ENCODE results near the gene GFM1. TPM values are rescaled to one million over a fixed set of nuclear protein-coding genes. Genes with fewer than 3 reads are reported as not detected.

The GFM1 gene
- polyA plus RNA-seq (2013, experiment 1 of 2), result 20.4 TPM
- 21.4 TPM for polyA plus RNA-seq (2013, experiment 2 of 2)

DNA sequence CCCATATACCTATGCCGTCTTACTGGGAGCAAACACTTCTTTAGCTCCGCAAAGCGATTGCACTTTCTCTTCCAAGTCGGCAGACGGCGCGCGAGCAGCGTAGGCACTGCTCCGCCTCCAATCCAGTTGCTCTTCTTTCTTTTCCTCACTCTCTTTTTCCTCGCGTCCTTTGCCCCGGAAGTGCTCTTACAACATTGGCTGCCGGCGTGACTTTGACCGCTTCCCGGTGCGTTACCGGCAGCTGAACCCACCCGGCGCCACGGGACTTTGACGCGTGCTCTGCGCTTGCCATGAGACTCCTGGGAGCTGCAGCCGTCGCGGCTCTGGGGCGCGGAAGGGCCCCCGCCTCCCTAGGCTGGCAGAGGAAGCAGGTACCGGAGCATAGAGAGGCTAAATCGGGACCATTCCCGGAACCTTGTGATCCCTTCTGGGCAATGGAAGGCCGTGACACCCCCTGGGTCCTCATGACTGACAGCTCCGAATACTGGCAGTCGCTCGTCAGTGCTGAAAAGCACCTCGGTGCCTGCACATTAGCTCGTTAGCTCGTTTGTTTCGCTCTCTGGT, at the start of gene GFM1:
Gene GFM1 (plus strand): TSS at position 183 of the 564 bp plus-strand sequence. CDS start 108 bp downstream, at position 291.
- Histone ChIP-seq H2AK5ac (ENCODE audit: low read length, severe bottlenecking) (no peak within 1 kb of the TSS), H3K4me1 (ENCODE audit: control insufficient read depth, insufficient read depth, low read depth, low read length) (no peaks in the 10 kb centered on the region), H3K36me3 (ENCODE audit: control insufficient read depth in 1 of 2, insufficient read depth in 2 of 2, low read depth in 1 of 2, low read length in 2 of 2) (peaks cover 3 to 35% of the 10 kb centered on the region in 2 experiments), H3K9ac (ENCODE audit: low read length) (peak within 1 kb of the TSS; percentile 98), H2BK12ac (ENCODE audit: low read length in 2 of 2) (no peak within 1 kb of the TSS), H4K91ac (ENCODE audit: low read length) (peak within 1 kb of the TSS; percentile 54), H3K4ac (ENCODE audit: low read depth in 1 of 2, low read length in 2 of 2) (peak within 1 kb of the TSS; percentile 65 to 93), H3K9me3 (ENCODE audit: control insufficient read depth, low read length) (no peaks in the 10 kb centered on the region), H4K8ac (ENCODE audit: low read length) (peak within 1 kb of the TSS; percentile 96), H3K79me1 (replicated peaks; ENCODE audit: low read length, poor library complexity, severe bottlenecking) (peaks cover 5% of the 10 kb centered on the region), H3K14ac (ENCODE audit: low read length in 2 of 2) (peak within 1 kb of the TSS in 1 of 2 experiments; percentile 91), H2BK5ac (ENCODE audit: low read depth, low read length, poor library complexity, severe bottlenecking) (no peak within 1 kb of the TSS), H3K4me3 (ENCODE audit: insufficient read depth in 1 of 2, low read depth in 1 of 2, low read length in 2 of 2) (peak within 1 kb of the TSS; percentile 92 to 96), H3K27me3 (ENCODE audit: control insufficient read depth in 1 of 2, insufficient read depth in 1 of 2, low read length in 2 of 2) (no peaks in the 10 kb centered on the region), H3K27ac (ENCODE audit: low read length, poor library complexity, severe bottlenecking) (peak within 1 kb of the TSS; percentile 73), H3K18ac (ENCODE audit: low read depth in 1 of 2, low read length in 2 of 2) (peak within 1 kb of the TSS; percentile 85 to 94), H2BK120ac (ENCODE audit: low read depth, low read length) (peak within 1 kb of the TSS; percentile 52), H2AFZ (ENCODE audit: low read depth, low read length) (peak within 1 kb of the TSS; percentile 87), H3K23ac (ENCODE audit: low read length in 2 of 2) (peak within 1 kb of the TSS in 1 of 2 experiments; percentile 69), H3K4me2 (ENCODE audit: low read length, poor library complexity, severe bottlenecking) (peak within 1 kb of the TSS; percentile 13), H2BK15ac (ENCODE audit: low read depth, poor library complexity, severe bottlenecking) (no peak within 1 kb of the TSS)
- 2% methylated on average over 42 of the region's 42 CpGs for WGBS
- DNase-seq, result peak; percentile 98

- Histone ChIP-seq H2BK5ac (ENCODE audit: low read depth, low read length, poor library complexity, severe bottlenecking) (no peak overlapping the region), H4K91ac (ENCODE audit: low read length) (no peak overlapping the region), H3K4me2 (ENCODE audit: low read length, poor library complexity, severe bottlenecking) (no peak overlapping the region), H3K27ac (ENCODE audit: low read length, poor library complexity, severe bottlenecking) (no peak overlapping the region), H2AFZ (ENCODE audit: low read depth, low read length) (no peak overlapping the region), H3K36me3 (ENCODE audit: control insufficient read depth in 1 of 2, insufficient read depth in 2 of 2, low read depth in 1 of 2, low read length in 2 of 2) (no peaks in the 10 kb centered on the region), H4K8ac (ENCODE audit: low read length) (no peak overlapping the region), H3K9me3 (ENCODE audit: control insufficient read depth, low read length) (no peaks in the 10 kb centered on the region), H3K14ac (ENCODE audit: low read length in 2 of 2) (no peak overlapping the region), H2BK15ac (ENCODE audit: low read depth, poor library complexity, severe bottlenecking) (no peak overlapping the region), H3K27me3 (ENCODE audit: control insufficient read depth in 1 of 2, insufficient read depth in 1 of 2, low read length in 2 of 2) (no peaks in the 10 kb centered on the region), H3K23ac (ENCODE audit: low read length in 2 of 2) (no peak overlapping the region), H3K4me3 (ENCODE audit: insufficient read depth in 1 of 2, low read depth in 1 of 2, low read length in 2 of 2) (no peak overlapping the region), H2AK5ac (ENCODE audit: low read length, severe bottlenecking) (no peak overlapping the region), H3K79me1 (replicated peaks; ENCODE audit: low read length, poor library complexity, severe bottlenecking) (no peaks in the 10 kb centered on the region), H3K9ac (ENCODE audit: low read length) (no peak overlapping the region), H2BK12ac (ENCODE audit: low read length in 2 of 2) (no peak overlapping the region), H3K4me1 (ENCODE audit: control insufficient read depth, insufficient read depth, low read depth, low read length) (no peaks in the 10 kb centered on the region), H3K18ac (ENCODE audit: low read depth in 1 of 2, low read length in 2 of 2) (no peak overlapping the region), H2BK120ac (ENCODE audit: low read depth, low read length) (no peak overlapping the region), H3K4ac (ENCODE audit: low read depth in 1 of 2, low read length in 2 of 2) (no peak overlapping the region)
- DNase-seq, result no peak
- WGBS, result 100% methylated on average over 2 of the region's 2 CpGs
Measured at GRCh38 chr3:158600787-158601186, 43.5 kb upstream of the GFM1 start.

- no peaks in the 10 kb centered on the region for H3K79me1 ChIP-seq (replicated peaks; ENCODE audit: low read length, poor library complexity, severe bottlenecking)
- H3K4me3 ChIP-seq (ENCODE audit: insufficient read depth in 1 of 2, low read depth in 1 of 2, low read length in 2 of 2), result no peak overlapping the region
- no peak overlapping the region for H4K91ac ChIP-seq (ENCODE audit: low read length)
- H3K4ac ChIP-seq (ENCODE audit: low read depth in 1 of 2, low read length in 2 of 2), result no peak overlapping the region
- H2AFZ ChIP-seq (ENCODE audit: low read depth, low read length), result no peak overlapping the region
- H3K23ac ChIP-seq (ENCODE audit: low read length in 2 of 2), result no peak overlapping the region
- no peak overlapping the region for H2AK5ac ChIP-seq (ENCODE audit: low read length, severe bottlenecking)
- no peak overlapping the region for H4K8ac ChIP-seq (ENCODE audit: low read length)
- H2BK120ac ChIP-seq (ENCODE audit: low read depth, low read length), result no peak overlapping the region
- H3K4me1 ChIP-seq (ENCODE audit: control insufficient read depth, insufficient read depth, low read depth, low read length), result no peaks in the 10 kb centered on the region
- no peak overlapping the region for H2BK12ac ChIP-seq (ENCODE audit: low read length in 2 of 2)
- H3K9me3 ChIP-seq (ENCODE audit: control insufficient read depth, low read length), result no peaks in the 10 kb centered on the region
- H3K36me3 ChIP-seq (ENCODE audit: control insufficient read depth in 1 of 2, insufficient read depth in 2 of 2, low read depth in 1 of 2, low read length in 2 of 2), result no peaks in the 10 kb centered on the region
- no peak overlapping the region for H3K14ac ChIP-seq (ENCODE audit: low read length in 2 of 2)
- no peak overlapping the region for H3K27ac ChIP-seq (ENCODE audit: low read length, poor library complexity, severe bottlenecking)
- no peak overlapping the region for H2BK5ac ChIP-seq (ENCODE audit: low read depth, low read length, poor library complexity, severe bottlenecking)
- no peaks in the 10 kb centered on the region for H3K27me3 ChIP-seq (ENCODE audit: control insufficient read depth in 1 of 2, insufficient read depth in 1 of 2, low read length in 2 of 2)
- no peak overlapping the region for H3K9ac ChIP-seq (ENCODE audit: low read length)
- no peak for DNase-seq
- H2BK15ac ChIP-seq (ENCODE audit: low read depth, poor library complexity, severe bottlenecking), result no peak overlapping the region
- no peak overlapping the region for H3K18ac ChIP-seq (ENCODE audit: low read depth in 1 of 2, low read length in 2 of 2)
- H3K4me2 ChIP-seq (ENCODE audit: low read length, poor library complexity, severe bottlenecking), result no peak overlapping the region
Measured at GRCh38 chr3:158602227-158602626, 42.1 kb upstream of the GFM1 start.

DNA sequence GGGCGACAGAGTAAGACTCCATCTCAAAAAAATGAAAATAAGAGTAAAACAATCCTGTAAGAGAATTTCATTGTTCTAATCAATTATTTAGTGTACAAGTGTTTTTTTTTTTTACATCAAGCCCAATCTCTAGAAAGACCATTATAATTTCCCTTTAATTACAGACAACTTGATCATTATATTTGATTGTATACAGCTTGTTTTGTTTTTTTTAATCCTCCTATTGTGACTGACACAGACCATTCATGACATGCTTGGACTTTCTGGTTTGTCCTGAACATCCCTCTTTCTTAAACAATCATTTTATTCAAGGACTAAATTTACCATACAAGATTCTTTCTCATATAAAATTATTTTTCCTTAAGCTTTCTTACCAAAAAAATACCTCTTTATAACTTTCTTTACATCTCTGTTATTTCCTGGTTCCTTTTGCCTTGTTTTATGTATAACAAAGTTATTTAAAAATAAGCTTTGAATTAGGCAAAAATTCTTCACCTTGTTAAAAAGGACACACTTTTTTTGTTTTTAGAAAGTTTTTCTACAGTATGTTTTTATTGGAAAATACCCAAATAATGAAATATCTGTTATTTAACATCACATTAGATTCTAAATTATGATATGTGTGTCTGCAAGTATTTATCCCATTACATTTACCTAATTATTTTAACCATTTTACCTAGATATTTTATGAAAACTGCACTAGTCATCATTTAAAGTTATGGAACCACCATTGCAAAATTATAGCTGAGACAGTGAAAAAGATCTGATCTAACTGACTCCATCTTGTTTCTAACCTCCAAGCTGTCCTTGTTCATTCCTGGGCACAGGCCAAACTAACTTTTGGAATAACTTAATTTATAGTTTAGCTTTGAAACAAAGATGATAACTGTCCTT, 26.1 kb upstream of the GFM1 start:
- no peak overlapping the region for H2BK5ac ChIP-seq (ENCODE audit: low read depth, low read length, poor library complexity, severe bottlenecking)
- H3K79me1 ChIP-seq (replicated peaks; ENCODE audit: low read length, poor library complexity, severe bottlenecking), result no peaks in the 10 kb centered on the region
- H3K4me3 ChIP-seq (ENCODE audit: insufficient read depth in 1 of 2, low read depth in 1 of 2, low read length in 2 of 2), result no peak overlapping the region
- H3K27me3 ChIP-seq (ENCODE audit: control insufficient read depth in 1 of 2, insufficient read depth in 1 of 2, low read length in 2 of 2), result no peaks in the 10 kb centered on the region
- no peak overlapping the region for H3K4ac ChIP-seq (ENCODE audit: low read depth in 1 of 2, low read length in 2 of 2)
- no peak overlapping the region for H4K91ac ChIP-seq (ENCODE audit: low read length)
- H2AFZ ChIP-seq (ENCODE audit: low read depth, low read length), result no peak overlapping the region
- no peak overlapping the region for H3K14ac ChIP-seq (ENCODE audit: low read length in 2 of 2)
- no peak overlapping the region for H2BK15ac ChIP-seq (ENCODE audit: low read depth, poor library complexity, severe bottlenecking)
- H3K4me2 ChIP-seq (ENCODE audit: low read length, poor library complexity, severe bottlenecking), result no peak overlapping the region
- no peak overlapping the region for H3K18ac ChIP-seq (ENCODE audit: low read depth in 1 of 2, low read length in 2 of 2)
- H3K9ac ChIP-seq (ENCODE audit: low read length), result no peak overlapping the region
- WGBS, result no CpG with 5 or more reads among the region's 1 CpG
- no peak overlapping the region for H2BK120ac ChIP-seq (ENCODE audit: low read depth, low read length)
- no peak overlapping the region for H3K23ac ChIP-seq (ENCODE audit: low read length in 2 of 2)
- H3K4me1 ChIP-seq (ENCODE audit: control insufficient read depth, insufficient read depth, low read depth, low read length), result no peaks in the 10 kb centered on the region
- H4K8ac ChIP-seq (ENCODE audit: low read length), result no peak overlapping the region
- DNase-seq, result no peak
- no peaks in the 10 kb centered on the region for H3K36me3 ChIP-seq (ENCODE audit: control insufficient read depth in 1 of 2, insufficient read depth in 2 of 2, low read depth in 1 of 2, low read length in 2 of 2)
- H3K9me3 ChIP-seq (ENCODE audit: control insufficient read depth, low read length), result peaks cover 16% of the 10 kb centered on the region
- H2AK5ac ChIP-seq (ENCODE audit: low read length, severe bottlenecking), result no peak overlapping the region
- no peak overlapping the region for H2BK12ac ChIP-seq (ENCODE audit: low read length in 2 of 2)
- no peak overlapping the region for H3K27ac ChIP-seq (ENCODE audit: low read length, poor library complexity, severe bottlenecking)

All from mesenchymal stem cell (in vitro differentiated cells and primary cell).